ENCODE measurements around the gene CD300A.
"Not testable (repeated sequence)": the region's sequence is repeated elsewhere in the genome, so short reads cannot be mapped to it uniquely, and the experiment has no call there.

Gene CD300A

DNA sequence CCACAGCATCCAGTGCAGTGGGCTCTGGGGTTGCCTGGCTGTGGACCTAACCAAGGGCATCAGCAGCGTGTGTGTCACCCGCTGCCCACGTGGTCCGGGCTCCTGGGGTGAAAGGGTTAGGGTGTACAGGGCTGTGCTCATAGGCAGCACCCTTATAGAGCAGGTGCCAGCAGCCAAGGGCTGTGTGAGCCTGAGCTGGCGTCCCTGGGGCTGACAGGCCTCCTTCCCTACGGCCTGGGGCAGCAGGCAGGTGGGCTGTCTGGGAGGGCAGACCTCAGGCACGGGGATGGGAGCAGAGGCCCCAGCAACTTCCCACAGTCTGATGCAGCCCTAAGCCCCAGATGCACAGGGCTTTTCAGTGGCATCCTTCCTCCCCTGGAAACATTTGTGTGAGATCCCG lies 13.9 kb downstream of the CD300A start:
- DNase-seq (ENCODE audit: low spot score): no peak

DNA sequence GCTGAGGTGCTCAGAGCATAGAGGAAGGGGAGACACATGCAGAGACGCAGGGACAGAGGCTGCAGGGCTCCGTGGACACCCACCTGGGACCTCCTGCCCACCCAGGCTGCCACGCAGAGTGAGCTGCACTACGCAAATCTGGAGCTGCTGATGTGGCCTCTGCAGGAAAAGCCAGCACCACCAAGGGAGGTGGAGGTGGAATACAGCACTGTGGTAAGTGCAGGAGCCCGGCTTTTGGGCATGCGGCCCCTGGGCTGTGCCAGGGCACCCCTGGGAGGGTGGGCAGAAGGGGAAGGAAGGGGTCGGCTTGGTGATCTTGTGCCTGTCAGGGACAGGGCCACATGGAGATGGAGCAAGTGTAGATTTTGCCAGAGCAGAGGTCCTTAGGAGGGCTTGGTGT lies 15.2 kb downstream of the CD300A start:
- DNase-seq (ENCODE audit: low spot score): no peak

DNA sequence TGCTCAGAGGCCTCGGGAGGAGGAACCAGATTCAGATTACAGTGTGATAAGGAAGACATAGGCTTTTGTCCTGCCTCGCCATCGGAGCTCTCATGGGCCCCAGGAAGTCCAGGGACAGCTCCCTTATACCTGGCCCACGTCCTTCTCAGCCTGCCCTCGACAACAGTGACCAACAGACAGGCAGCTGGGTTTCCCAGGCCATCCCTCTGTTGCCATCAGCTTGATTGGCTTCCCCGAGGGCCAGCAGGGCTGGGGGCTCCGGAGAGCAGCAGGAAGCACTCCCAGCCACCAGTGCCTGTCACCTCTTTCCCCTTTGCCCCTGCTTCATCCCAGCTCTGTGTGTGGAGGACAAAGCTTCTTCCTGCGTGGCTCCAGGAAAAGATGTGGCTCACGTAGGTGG lies 17.6 kb downstream of the CD300A start:
- no peak for DNase-seq (ENCODE audit: low spot score)

DNA sequence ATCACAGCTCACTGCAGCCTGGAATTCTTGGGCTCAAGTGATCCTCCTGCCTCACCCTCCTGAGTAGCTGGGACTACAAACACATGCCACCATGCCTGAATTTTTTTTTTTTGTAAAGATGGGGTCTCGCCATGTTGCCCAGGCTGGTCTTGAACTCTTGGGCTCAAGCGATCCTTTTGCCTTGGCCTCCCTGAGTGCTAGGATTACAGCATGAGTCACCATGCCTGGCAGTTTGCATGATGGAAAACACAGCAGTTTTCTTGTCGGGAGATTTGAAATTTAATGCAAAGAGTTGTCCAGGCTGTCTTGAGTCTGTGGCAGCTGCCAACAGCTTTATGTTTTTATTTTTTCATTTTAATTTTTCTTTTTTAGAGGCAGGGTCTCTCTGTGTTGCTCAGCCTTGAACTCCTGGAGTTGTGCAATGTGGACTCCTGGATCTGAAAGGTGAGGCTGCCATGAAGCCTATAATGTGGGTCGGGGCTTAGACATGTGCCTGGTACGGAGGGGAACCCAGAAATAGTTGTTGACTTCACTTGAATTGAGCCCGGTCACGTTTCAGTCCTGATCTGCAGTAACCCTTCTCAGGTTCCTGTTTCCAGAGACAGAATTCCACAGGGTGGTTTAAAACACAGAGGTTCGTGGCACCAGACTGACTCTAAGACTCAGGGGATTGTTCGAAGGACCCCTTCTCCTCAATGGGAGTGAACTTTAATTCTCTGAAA lies 18.7 kb downstream of the CD300A start:
- no peak for DNase-seq (ENCODE audit: low spot score)

DNA sequence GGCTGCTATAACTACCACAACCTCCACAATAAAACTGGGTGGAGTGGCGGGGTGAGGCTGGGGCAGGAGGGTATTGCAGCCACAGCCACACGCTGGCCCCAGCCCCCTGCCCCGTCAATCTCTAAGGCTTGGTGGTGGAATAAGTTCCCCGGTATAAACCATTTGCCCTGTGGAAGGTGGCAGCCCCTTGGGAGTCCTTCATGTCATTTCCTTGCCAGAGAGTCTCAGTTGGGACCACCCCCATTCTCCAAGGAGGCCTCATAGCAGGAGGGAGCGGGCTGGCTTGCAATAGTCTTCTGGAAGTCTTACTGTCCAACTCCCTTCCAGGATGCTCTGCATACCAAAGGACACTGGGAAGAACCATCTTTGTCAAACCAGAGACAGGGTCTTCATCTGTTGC lies 19.4 kb downstream of the CD300A start:
- no peak for DNase-seq (ENCODE audit: low spot score)

DNA sequence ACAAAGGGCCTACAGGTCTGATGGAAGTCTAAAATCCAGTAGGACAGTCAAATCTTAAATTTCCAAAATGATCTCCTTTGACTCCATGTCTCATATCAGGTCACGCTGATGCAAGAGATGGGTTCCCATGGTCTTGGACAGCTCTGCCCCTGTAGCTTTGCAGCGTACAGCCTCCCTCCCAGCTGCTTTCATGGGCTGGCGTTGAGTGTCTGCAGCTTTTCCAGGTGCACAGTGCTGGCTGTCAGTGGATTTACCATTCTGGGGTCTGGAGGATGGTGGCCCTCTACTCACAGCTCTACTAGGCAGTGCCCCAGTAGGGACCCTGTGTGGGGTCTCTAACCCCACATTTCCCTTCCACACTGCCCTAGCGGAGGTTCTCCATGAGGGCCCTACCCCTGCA lies 21.8 kb downstream of the CD300A start:
- DNase-seq (ENCODE audit: low spot score): not testable (repeated sequence)

DNA sequence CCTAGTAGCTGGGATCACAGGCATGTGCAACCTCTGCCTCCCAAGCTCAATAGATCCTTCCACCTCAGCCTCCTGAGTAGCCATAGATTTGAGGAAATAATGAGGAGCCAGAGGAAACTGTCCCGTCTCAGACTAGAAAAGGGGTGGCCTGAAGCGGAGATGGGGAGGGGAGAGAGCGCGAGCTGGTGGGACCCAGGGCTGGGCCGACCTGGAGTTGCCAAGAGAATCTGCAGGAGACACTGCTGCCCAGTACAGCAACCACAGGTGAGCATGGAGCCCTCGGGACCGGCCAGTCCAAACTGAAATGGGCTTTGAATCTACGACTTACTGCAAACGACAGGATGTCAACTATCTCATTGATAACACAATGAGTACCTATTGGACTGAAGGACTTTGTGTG lies 24.3 kb downstream of the CD300A start:
- no peak for DNase-seq (ENCODE audit: low spot score)

DNA sequence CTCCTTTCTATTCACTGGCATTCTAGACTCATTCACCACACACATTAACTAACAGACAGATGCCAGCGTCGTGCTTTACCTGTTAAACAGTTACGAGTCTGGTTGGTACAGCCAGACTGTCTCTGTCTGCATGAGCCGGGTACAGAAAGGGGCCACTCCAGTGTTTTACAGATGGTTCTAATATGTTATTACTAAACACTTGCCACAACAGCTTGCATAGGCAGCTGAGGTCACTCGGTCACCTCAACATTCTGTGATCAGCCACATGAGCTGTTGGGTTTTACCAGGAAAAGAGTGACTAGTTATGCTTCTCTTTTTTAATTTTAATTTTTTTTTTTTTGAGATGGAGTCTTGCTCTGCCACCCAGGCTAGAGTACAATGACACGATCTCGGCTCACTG lies 25.2 kb downstream of the CD300A start:
- no peak for DNase-seq (ENCODE audit: low spot score)

DNA sequence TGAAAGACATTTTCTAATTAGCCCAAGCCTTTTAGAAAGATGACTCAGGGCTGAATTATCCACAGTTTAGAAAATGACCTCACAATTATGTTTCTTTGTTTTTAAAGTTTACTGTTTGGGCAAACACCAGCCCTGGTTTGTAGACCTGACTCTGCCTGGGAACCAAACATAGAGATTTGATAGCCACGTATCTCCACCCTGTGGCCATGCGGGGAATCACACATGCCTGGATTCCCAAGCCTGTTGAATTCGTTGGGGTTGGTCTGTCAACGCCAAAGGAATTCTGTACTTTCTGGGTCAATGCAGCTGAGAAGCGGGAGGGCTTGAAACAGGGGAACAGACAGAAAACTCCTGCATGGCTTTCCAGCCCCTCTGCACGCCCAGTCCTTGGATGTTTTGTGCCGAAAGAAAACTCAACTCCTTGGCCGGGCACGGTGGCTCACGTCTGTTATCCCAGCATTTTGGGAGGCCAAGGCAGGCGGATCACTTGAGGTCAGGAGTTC lies 26.9 kb downstream of the CD300A start:
- peak; percentile 75 for DNase-seq (ENCODE audit: low spot score)

DNA sequence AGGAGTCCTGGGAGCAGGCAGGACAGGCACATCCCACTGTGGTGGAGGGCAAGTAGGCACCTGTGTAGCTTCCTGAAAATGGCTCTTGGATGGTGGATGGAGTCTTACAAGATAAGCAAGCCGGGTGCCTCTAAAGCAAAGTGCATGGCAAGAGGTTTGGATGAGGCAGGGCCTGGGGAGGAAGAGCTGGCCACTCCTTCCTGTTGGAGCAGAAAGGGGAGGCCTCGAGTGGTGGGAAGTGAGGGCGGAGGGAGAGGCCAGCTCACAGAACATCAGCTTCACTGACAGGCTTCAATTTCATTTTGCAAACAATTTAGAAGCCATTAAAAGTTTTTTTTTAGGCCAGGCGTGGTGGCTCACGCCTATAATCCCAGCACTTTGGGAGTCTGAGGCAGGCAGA lies 31.0 kb downstream of the CD300A start:
- no peak for DNase-seq (ENCODE audit: low spot score)

DNA sequence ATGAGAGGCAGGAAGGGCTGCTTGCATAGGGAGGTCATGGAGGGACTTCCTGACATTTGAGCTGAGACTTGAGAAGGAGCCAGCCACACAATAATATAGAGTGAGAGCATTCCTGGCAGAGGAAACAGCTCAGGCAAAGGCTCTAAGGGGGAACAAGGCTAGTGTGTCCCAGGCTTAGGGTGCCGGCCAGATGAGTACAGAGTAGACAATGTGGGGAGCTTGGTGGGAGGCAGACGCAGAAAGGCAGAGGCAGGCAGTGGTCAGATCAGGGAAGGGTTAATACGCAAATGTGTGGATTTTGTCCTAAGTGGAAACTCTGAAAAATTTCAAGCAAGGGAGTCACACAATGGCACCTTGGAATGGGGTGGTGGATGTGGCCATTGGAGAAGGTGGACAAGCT lies 33.6 kb downstream of the CD300A start:
- no peak for DNase-seq (ENCODE audit: low spot score)

DNA sequence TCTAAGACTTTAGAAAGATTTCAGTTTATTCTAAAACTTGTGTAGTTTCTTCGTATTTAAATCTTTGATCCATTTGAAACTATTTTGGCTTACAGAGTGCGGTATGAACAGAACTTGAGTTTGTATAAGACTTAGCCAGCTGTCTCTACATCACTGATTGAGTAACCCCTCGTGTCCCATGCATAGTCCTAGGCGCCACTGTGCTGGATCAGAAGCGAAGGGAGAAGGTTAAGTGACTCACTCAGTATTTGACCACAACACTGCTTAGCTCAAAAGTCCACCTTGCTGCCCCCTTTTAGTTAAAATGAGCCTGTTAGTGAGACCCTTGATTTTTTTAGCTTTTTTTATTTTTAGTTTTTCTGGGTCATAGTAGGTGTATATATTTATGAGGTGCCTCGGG lies 36.4 kb downstream of the CD300A start:
- DNase-seq (ENCODE audit: low spot score): no peak

DNA sequence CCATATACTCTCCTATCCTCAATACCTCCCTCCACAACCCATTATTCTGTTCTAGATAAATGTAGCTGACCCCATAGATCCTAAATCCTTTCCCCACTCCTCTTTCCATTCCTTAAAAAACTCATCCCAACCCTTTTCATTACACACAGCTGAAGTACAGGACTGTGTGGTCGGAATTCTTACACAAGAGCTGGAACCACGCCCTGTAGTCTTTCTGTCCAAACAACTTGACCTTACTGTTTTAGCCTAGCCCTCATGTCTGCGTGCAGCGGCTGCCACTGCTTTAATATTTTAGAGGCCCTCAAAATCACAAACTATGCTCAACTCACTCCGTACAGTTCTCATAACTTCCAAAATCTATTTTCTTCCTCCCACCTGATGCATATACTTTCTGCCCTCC lies 37.5 kb downstream of the CD300A start:
- not testable (repeated sequence) for DNase-seq (ENCODE audit: low spot score)

DNA sequence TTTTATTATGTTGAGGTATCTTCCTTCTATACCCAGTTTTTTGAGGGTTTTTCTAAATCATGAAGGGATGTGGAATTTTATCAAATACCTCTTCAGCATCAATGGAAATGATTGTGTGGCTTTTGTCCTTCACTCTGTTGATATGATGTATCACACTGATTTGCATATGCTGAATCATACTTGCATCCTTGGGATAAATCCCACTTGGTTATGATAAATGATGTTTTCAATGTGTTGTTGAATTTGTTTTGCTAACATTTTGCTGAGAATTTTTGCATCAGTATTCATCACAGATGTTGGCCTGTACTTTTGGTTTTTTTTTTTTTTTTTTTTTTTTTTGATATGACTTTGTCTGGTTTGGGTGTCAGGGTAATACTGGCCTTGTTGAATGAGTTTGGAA lies 41.7 kb downstream of the CD300A start:
- no peak for DNase-seq (ENCODE audit: low spot score)

DNA sequence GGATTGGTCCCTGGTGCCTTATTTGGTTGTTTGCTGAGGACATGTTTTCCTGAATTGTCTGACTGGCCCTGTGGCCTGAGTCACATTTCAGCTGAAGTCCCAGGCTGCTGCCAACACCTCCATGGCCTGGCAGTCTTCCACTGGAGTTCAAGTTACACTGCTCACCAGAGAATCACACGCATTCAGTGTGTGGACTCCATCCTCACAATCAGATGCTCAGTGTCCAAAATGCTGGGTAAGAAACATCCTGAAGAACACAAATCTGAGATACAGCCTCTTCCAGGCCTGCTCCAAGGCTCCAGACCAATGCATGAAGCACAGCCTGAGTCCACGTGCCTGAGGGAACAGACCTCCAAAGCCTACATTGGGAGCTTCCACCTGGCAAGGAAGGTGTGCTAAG lies 45.6 kb downstream of the CD300A start:
- no peak for DNase-seq (ENCODE audit: low spot score)

DNA sequence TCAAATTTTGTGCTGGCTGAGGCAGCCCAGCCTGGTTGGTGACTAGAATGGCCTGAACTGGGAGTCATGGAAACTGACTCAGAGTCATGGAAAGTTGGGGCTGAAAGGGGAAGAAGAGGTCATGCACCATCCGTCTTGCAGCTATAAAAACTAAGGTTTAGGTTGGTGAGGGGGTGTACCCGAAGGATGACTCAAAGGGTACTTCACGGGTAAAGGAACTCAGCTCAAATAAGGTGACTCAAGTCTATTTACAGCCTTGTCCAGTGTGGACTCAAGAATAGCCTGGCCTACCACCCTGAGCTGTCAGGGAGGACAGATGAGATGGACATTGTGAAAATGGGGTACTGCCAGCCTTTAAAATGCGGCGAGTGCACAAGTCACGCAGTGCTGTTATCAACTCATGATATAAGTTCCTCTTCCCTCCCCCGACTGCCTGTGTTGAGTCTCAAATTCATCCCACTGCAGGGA lies 46.2 kb downstream of the CD300A start:
- DNase-seq (ENCODE audit: low spot score): no peak

DNA sequence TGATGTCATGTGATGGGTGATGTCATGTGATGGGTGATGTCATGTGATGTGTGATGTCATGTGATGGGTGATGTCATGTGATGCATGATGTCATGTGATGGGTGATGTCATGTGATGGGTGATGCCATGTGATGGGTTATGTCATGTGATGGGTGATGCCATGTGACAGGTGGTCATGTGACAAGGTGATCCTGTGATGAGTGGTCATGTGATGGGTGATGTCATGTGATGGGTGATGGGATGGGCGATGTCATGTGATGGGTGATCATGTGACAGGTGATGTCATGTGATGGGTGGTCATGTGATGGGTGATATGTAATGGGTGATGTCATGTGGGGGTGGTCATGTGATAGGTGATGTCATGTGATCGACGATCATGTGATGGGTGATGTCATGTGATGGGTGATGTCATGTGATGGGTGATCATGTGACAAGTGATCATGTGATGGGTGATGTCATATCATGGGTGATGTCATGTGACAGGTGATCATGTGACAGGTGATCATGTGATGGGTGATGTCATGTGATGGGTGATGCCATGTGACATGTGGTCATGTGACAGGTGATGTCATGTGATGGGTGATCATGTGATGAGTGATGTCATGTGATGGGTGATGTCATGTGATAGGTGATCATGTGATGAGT lies 47.7 kb downstream of the CD300A start:
- peak; percentile 25 for DNase-seq (ENCODE audit: low spot score)

DNA sequence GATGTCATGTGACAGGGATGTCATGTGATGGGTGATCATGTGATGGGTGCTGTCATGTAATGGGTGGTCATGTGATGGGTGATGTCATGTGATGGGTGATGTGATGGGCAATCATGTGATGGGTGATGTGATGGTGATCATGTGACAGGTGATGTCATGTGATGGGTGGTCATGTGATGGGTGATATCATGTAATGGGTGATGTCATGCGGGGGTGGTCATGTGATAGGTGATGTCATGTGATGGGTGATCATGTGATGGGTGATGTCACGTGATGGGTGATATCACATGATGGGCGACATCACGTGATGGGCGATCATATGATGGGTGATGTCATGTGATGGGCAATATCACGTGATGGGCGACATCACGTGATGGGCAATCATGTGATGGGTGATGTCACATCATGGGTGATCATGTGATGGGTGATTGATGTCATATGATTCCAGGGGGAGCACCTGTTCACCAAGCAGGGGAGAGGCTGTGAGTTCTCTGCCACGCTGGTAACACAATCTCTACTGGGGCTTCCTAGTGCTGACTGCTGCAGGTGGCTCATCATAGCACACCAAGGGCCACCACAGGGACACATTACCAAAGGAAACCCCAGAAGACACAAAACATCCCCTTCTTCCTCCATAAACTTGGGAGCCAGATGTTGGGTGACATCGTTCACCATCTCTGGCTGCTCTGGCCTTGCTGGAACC lies 48.3 kb downstream of the CD300A start:
- peak; percentile 20 for DNase-seq (ENCODE audit: low spot score)

DNA sequence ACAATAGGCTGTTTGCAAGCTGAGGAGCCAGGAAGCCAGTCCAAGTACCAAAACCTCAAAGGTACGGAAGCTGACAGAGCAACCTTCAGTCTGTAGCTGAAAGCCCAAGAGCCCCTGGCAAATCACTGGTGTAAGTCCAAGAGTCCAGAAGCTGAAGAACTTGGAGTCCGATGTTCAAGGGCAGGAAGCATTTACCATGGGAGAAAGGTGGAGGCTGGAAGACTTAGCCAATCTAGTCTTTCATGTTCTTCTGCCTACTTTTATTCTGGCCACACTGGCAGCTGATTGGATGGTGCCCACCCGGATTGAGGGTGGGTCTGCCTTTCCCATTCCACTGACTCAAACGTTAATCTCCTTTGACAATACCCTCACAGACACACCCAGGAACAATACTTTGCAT lies 49.5 kb downstream of the CD300A start:
- no peak for DNase-seq (ENCODE audit: low spot score)

DNA sequence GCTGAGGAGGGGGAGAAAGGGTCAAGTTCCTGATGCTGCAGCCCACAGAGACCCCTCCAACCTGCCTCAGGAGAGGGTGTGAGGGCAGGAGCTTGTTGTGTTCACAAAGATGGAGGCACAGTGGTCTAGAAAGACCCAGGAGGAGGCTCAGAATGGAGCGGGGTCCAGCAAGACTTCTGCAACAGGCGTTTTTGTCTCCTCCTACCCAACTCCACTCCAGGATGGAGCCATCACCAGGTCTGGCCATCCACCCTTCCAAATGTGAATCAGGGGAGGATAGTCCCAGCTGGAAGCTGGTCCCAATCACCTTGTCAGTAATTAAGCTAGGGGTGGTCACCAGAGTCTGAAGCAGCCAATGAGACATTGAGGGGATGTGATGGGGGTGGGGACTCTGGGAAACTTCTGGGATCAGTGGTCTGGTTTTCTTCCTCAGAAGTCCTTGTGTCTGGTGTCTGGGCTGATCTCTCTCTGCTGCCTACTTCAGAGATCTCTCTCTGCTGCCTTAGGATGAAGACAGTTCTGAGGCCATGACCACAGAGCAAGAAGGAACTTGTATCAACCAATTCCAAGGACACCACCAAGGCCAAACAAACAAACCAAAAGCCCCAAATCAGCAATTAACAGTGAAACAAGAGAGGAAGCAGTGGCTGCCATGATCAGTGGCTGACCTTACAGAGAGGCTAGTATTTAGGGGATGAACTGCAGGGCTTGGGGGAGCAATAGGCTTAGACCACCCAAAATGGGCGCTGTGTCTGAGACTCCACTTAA lies 50.3 kb downstream of the CD300A start:
- DNase-seq (ENCODE audit: low spot score): no peak

DNA sequence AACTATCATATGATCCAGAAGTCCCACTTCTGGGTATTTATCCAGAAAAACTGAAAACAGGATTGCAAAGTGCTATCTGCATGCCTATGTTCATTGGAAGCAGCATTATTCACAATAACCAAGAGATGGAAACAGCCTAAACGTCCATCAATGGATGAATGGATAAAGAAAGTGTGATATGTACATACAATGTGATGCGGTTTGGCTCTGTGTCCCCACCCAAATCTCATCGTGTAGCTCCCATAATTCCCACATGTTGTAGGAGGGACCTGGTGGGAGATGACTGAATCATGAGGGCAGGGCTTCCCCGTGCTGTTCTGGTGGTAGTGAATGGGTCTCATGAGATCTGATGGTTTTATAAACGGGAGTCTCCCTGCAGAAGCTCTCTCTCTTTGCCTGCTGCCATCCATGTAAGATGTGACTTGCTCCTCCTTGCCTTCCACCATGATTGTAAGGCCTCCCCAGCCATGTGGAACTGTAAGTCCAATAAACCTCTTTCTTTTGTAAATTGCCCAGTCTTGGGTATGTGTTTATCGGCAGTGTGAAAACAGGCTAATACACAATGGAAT lies 52.1 kb downstream of the CD300A start:
- DNase-seq (ENCODE audit: low spot score): not testable (repeated sequence)

DNA sequence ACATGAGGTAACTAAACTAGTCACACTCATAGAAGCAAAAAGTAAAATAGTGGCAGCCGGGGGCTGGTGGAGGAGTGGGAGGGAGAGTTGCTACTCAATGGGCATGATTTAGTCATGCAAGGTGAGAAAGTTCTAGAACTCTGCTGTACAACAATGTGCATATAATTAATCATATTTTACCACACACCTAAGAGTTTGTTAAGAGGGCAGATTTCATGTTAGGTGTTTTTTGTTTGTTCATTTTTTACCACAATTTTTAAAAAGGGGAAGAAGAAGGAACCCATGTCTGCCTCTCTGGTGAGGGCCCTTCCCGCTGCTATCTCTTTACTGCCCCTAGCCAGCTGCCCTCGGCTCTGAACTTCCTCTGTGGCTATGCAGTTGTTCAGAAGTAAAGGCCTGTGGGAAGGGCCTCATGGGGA lies 53.6 kb downstream of the CD300A start:
- DNase-seq (ENCODE audit: low spot score): no peak
